Stimulated activated naive B cell treated with anti-CD40 and anti-IgM and Interleukin-4, amounts not matched to agents 10 μg/mL and 1 μg/mL and 100 μg/mL, for 72 hours (primary cell): ENCODE measurements around the gene TMEM181.
"Not testable (repeated sequence)": the region's sequence is repeated elsewhere in the genome, so short reads cannot be mapped to it uniquely, and the experiment has no call there.

ENCODE experiments used
- ATAC-seq, 2 donors: fragments of 150-1000 bp; cut with Tn5 transposase; replicated peaks; 2 replicates each; pipeline ENCODE4 v1.10.0; 2021; ENCODE audit warnings: moderate library complexity in 1 of 2
- DNase-seq: peaks from one replicate; pipeline ENCODE4 v3.0.0; 2021
- H3K27ac Mint-ChIP-seq: one replicate; pipeline ENCODE4 v1.8.0; 2022; ENCODE audit warnings: mild to moderate bottlenecking, mixed read lengths
- H3K27me3 Mint-ChIP-seq, 2 donors: one replicate each; pipeline ENCODE4 v1.8.0; 2022; ENCODE audit warnings: mixed read lengths in 2 of 2
- H3K36me3 Mint-ChIP-seq, 2 donors: one replicate each; pipeline ENCODE4 v1.8.0; 2022; ENCODE audit warnings: mixed read lengths in 2 of 2, mild to moderate bottlenecking in 1 of 2
- H3K4me1 Mint-ChIP-seq, 2 donors: one replicate each; pipeline ENCODE4 v1.8.0; 2022; ENCODE audit warnings: mixed read lengths in 2 of 2, mild to moderate bottlenecking in 1 of 2
- H3K4me3 Mint-ChIP-seq, 2 donors: one replicate each; pipeline ENCODE4 v1.8.0; 2022; ENCODE audit warnings: mild to moderate bottlenecking in 2 of 2, mixed read lengths in 2 of 2, moderate library complexity in 1 of 2
- H3K9me3 Mint-ChIP-seq, 2 donors: one replicate each; pipeline ENCODE4 v1.8.0; 2022; ENCODE audit warnings: mixed read lengths in 2 of 2, mild to moderate bottlenecking in 1 of 2

TMEM181 gene

GRCh38 chr6:158631678-158632537, 72.0 kb downstream of the TMEM181 start:
- no peak for ATAC-seq
- peaks cover 39 to 51% of the 10 kb centered on the region in 2 donors for H3K36me3 Mint-ChIP-seq
- no peak overlapping the region for H3K4me3 Mint-ChIP-seq
- peaks cover 0 to 2% of the 10 kb centered on the region in 2 donors for H3K4me1 Mint-ChIP-seq
- DNase-seq, result no peak
- H3K27ac Mint-ChIP-seq, result no peak overlapping the region
- H3K9me3 Mint-ChIP-seq, result no peaks in the 10 kb centered on the region
- no peaks in the 10 kb centered on the region for H3K27me3 Mint-ChIP-seq

GRCh38 chr6:158632538-158633119, 72.7 kb downstream of the TMEM181 start:
- H3K36me3 Mint-ChIP-seq, result peaks cover 31 to 50% of the 10 kb centered on the region in 2 donors
- ATAC-seq, H3K9me3 Mint-ChIP-seq: not testable (repeated sequence)

GRCh38 chr6:158633127-158633526, 73.2 kb downstream of the TMEM181 start:
- Mint-ChIP-seq H3K4me3 (no peak overlapping the region), H3K4me1 (peaks cover 0 to 2% of the 10 kb centered on the region in 2 donors), H3K36me3 (peaks cover 31 to 45% of the 10 kb centered on the region in 2 donors), H3K27me3 (no peaks in the 10 kb centered on the region), H3K9me3 (no peaks in the 10 kb centered on the region), H3K27ac (no peak overlapping the region)
- no peak for DNase-seq
- no peak for ATAC-seq

More at GRCh38 chr6:158632538-158633119, 72.7 kb downstream of the TMEM181 start:
- H3K27ac Mint-ChIP-seq, H3K27me3 Mint-ChIP-seq, H3K4me3 Mint-ChIP-seq, H3K4me1 Mint-ChIP-seq, DNase-seq: not testable (repeated sequence)

GRCh38 chr6:158634695-158635426, 75.0 kb downstream of the TMEM181 start:
- no peaks in the 10 kb centered on the region for H3K27me3 Mint-ChIP-seq
- DNase-seq (no peak), ATAC-seq (no peak)
- no peak overlapping the region for H3K27ac Mint-ChIP-seq
- H3K36me3 Mint-ChIP-seq, result peaks cover 24 to 43% of the 10 kb centered on the region in 2 donors
- no peaks in the 10 kb centered on the region for H3K9me3 Mint-ChIP-seq
- peaks cover 8 to 10% of the 10 kb centered on the region in 2 donors for H3K4me1 Mint-ChIP-seq
- no peak overlapping the region for H3K4me3 Mint-ChIP-seq

GRCh38 chr6:158635427-158636073, 75.7 kb downstream of the TMEM181 start:
- Mint-ChIP-seq H3K36me3 (peaks cover 26 to 47% of the 10 kb centered on the region in 2 donors), H3K9me3 (no peaks in the 10 kb centered on the region), H3K27me3 (no peaks in the 10 kb centered on the region), H3K4me3 (no peak overlapping the region), H3K4me1 (peaks cover 13 to 17% of the 10 kb centered on the region in 2 donors), H3K27ac (no peak overlapping the region)
- ATAC-seq, result no peak
- DNase-seq, result no peak

GRCh38 chr6:158636778-158637177, 76.9 kb downstream of the TMEM181 start:
- ATAC-seq, result no peak
- Mint-ChIP-seq H3K27me3 (no peaks in the 10 kb centered on the region), H3K27ac (no peak overlapping the region), H3K9me3 (no peaks in the 10 kb centered on the region), H3K4me3 (no peak overlapping the region), H3K4me1 (peaks cover 15 to 19% of the 10 kb centered on the region in 2 donors), H3K36me3 (peaks cover 22 to 42% of the 10 kb centered on the region in 2 donors)
- no peak for DNase-seq

- peaks cover 20 to 30% of the 10 kb centered on the region in 2 donors for H3K4me1 Mint-ChIP-seq
- ATAC-seq (no peak), DNase-seq (no peak)
- no peak overlapping the region for H3K4me3 Mint-ChIP-seq
- H3K27ac Mint-ChIP-seq, result peak overlapping the region; percentile 75
- no peaks in the 10 kb centered on the region for H3K9me3 Mint-ChIP-seq
- H3K36me3 Mint-ChIP-seq, result peaks cover 23 to 41% of the 10 kb centered on the region in 2 donors
- H3K27me3 Mint-ChIP-seq, result no peaks in the 10 kb centered on the region
Measured at GRCh38 chr6:158638324-158638854, 78.5 kb downstream of the TMEM181 start.

GRCh38 chr6:158639056-158639455, 79.2 kb downstream of the TMEM181 start:
- Mint-ChIP-seq H3K9me3 (no peaks in the 10 kb centered on the region), H3K36me3 (peaks cover 23 to 41% of the 10 kb centered on the region in 2 donors), H3K27me3 (no peaks in the 10 kb centered on the region), H3K27ac (peak overlapping the region; percentile 68), H3K4me3 (no peak overlapping the region), H3K4me1 (peaks cover 20 to 30% of the 10 kb centered on the region in 2 donors)
- DNase-seq (no peak), ATAC-seq (no peak)

GRCh38 chr6:158640519-158640918, 80.6 kb downstream of the TMEM181 start:
- no peak for ATAC-seq
- no peaks in the 10 kb centered on the region for H3K9me3 Mint-ChIP-seq
- H3K27ac Mint-ChIP-seq, result no peak overlapping the region
- H3K36me3 Mint-ChIP-seq, result peaks cover 20 to 38% of the 10 kb centered on the region in 2 donors
- H3K4me3 Mint-ChIP-seq, result no peak overlapping the region
- peaks cover 21 to 39% of the 10 kb centered on the region in 2 donors for H3K4me1 Mint-ChIP-seq
- no peaks in the 10 kb centered on the region for H3K27me3 Mint-ChIP-seq
- DNase-seq, result no peak

GRCh38 chr6:158642097-158642601, 82.3 kb downstream of the TMEM181 start:
- ATAC-seq, result no peak
- Mint-ChIP-seq H3K4me3 (no peak overlapping the region), H3K27me3 (no peaks in the 10 kb centered on the region), H3K4me1 (peaks cover 28 to 50% of the 10 kb centered on the region in 2 donors), H3K9me3 (no peaks in the 10 kb centered on the region), H3K27ac (peak overlapping the region; percentile 37), H3K36me3 (peaks cover 11 to 30% of the 10 kb centered on the region in 2 donors)
- no peak for DNase-seq

GRCh38 chr6:158643836-158644230, 83.9 kb downstream of the TMEM181 start:
- peak overlapping the region; percentile 96 for H3K27ac Mint-ChIP-seq
- H3K27me3 Mint-ChIP-seq, result no peaks in the 10 kb centered on the region
- H3K36me3 Mint-ChIP-seq, result peaks cover 11 to 21% of the 10 kb centered on the region in 2 donors
- no peak for ATAC-seq
- DNase-seq, result no peak
- peak overlapping the region; percentile 93 to 95 for H3K4me3 Mint-ChIP-seq
- no peaks in the 10 kb centered on the region for H3K9me3 Mint-ChIP-seq
- H3K4me1 Mint-ChIP-seq, result peaks cover 31 to 51% of the 10 kb centered on the region in 2 donors

- DNase-seq (peak; percentile 91), ATAC-seq (peak; percentile 49 to 66)
- Mint-ChIP-seq H3K4me3 (peak within 1 kb of the TSS; percentile 93 to 95), H3K27ac (peak within 1 kb of the TSS; percentile 96), H3K4me1 (peaks cover 34 to 55% of the 10 kb centered on the region in 2 donors), H3K36me3 (peaks cover 11 to 19% of the 10 kb centered on the region in 2 donors), H3K9me3 (no peaks in the 10 kb centered on the region), H3K27me3 (no peaks in the 10 kb centered on the region)
Measured at GRCh38 chr6:158644231-158645063, 84.6 kb downstream of the TMEM181 start, which contains the start of gene DYNLT1. TSS of gene DYNLT1 (minus strand) at chr6:158644743. CDS start at chr6:158644708, 35 bp downstream.
